A673 (cell line): ENCODE results near the gene SORCS3.

Experiments
- EZH2 ChIP-seq: fragments of 200-600 bp; sonication (generic); IDR thresholded peaks from 2 replicates; pipeline ENCODE4 v1.6.1; 2017; ENCODE audit warnings: borderline replicate concordance, low read depth, mild to moderate bottlenecking, mixed read lengths, antibody characterized with exemption, low read length; ENCODE audit not compliant: poor library complexity, severe bottlenecking
- TF ChIP-seq, protein P1 (sequence below): fragments of 300-800, 200-600 bp; sonication (generic); conservative IDR thresholded peaks from 2 replicates; pipeline ENCODE4 v1.5.1; 2017; ENCODE audit warnings: low read depth, mild to moderate bottlenecking, antibody characterized with exemption, low read length, moderate library complexity, mixed read lengths

DNA sequence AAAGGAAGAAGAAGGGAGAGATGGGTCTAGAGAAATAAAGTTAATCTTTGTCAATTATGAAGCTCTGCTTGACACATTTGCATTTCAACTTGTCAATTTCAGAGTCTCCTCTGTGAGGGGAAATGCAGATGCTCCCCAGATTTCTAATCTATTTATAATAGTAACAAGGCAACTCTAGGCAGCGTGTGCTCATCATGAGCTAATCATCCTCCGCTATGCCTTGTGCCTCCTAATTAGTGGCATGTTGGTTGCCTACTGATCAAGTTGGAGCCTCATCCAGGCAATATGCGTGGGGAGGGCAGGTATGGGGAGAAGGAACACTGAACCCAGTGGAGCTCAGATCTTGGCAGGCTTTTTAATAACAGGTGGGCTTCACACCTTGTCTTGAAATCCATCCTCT is 628.6 kb downstream of the SORCS3 start:
- no peak for TF ChIP-seq EZH2
- TF ChIP-seq, protein P1, sequence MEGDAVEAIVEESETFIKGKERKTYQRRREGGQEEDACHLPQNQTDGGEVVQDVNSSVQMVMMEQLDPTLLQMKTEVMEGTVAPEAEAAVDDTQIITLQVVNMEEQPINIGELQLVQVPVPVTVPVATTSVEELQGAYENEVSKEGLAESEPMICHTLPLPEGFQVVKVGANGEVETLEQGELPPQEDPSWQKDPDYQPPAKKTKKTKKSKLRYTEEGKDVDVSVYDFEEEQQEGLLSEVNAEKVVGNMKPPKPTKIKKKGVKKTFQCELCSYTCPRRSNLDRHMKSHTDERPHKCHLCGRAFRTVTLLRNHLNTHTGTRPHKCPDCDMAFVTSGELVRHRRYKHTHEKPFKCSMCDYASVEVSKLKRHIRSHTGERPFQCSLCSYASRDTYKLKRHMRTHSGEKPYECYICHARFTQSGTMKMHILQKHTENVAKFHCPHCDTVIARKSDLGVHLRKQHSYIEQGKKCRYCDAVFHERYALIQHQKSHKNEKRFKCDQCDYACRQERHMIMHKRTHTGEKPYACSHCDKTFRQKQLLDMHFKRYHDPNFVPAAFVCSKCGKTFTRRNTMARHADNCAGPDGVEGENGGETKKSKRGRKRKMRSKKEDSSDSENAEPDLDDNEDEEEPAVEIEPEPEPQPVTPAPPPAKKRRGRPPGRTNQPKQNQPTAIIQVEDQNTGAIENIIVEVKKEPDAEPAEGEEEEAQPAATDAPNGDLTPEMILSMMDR: no peak
